Cortex of kidney (tissue), 1 donor: ENCODE measurements around the gene NSFL1C.
"Not testable (repeated sequence)": the region's sequence is repeated elsewhere in the genome, so short reads cannot be mapped to it uniquely, and the experiment has no call there.

Experiments used
- DNase-seq: peaks from one replicate; lab custom pipeline; 2025; lab: John Stamatoyannopoulos, UW

The NSFL1C gene

GRCh38 chr20:1466211-1467081 lies at the start of gene NSFL1C:
Gene NSFL1C (minus strand): TSS chr20:1466849. CDS start chr20:1466824, 25 bp downstream.
- DNase-seq, result peak; percentile 65

GRCh38 chr20:1513801-1514200 lies 47.2 kb upstream of the NSFL1C start:
- DNase-seq, result no peak

- no peak for DNase-seq
Measured at GRCh38 chr20:1509237-1509636, 42.6 kb upstream of the NSFL1C start.

GRCh38 chr20:1508574-1508973 lies 41.9 kb upstream of the NSFL1C start:
- DNase-seq, result no peak

- no peak for DNase-seq
Measured at GRCh38 chr20:1507276-1507675, 40.6 kb upstream of the NSFL1C start.

- no peak for DNase-seq
Measured at GRCh38 chr20:1505871-1506270, 39.2 kb upstream of the NSFL1C start.

GRCh38 chr20:1505361-1505760 lies 38.7 kb upstream of the NSFL1C start:
- DNase-seq, result no peak

- DNase-seq, result no peak
Measured at GRCh38 chr20:1503564-1504227, 37.0 kb upstream of the NSFL1C start.

GRCh38 chr20:1500496-1500895 lies 33.8 kb upstream of the NSFL1C start:
- no peak for DNase-seq

- DNase-seq, result no peak
Measured at GRCh38 chr20:1499528-1500420, 33.1 kb upstream of the NSFL1C start.

- not testable (repeated sequence) for DNase-seq
Measured at GRCh38 chr20:1497371-1497770, 30.7 kb upstream of the NSFL1C start.

- no peak for DNase-seq
Measured at GRCh38 chr20:1496930-1497329, 30.3 kb upstream of the NSFL1C start.

- DNase-seq, result no peak
Measured at GRCh38 chr20:1494436-1494835, 27.8 kb upstream of the NSFL1C start.

GRCh38 chr20:1493536-1493935 lies 26.9 kb upstream of the NSFL1C start:
- no peak for DNase-seq

GRCh38 chr20:1491860-1492642 lies 25.4 kb upstream of the NSFL1C start:
- no peak for DNase-seq

- DNase-seq, result no peak
Measured at GRCh38 chr20:1491281-1491840, 24.7 kb upstream of the NSFL1C start, which contains the start of gene SIRPB2. Gene SIRPB2 (minus strand): TSS chr20:1491420. CDS start chr20:1491359, 61 bp downstream.

GRCh38 chr20:1490643-1491195 lies 24.1 kb upstream of the NSFL1C start:
- no peak for DNase-seq

- DNase-seq, result no peak
Measured at GRCh38 chr20:1489764-1490436, 23.3 kb upstream of the NSFL1C start.

- no peak for DNase-seq
Measured at GRCh38 chr20:1489325-1489724, 22.7 kb upstream of the NSFL1C start.

- no peak for DNase-seq
Measured at GRCh38 chr20:1486566-1486965, 19.9 kb upstream of the NSFL1C start.
